SJCRH30 (cell line): ENCODE results near the gene DYNC1LI1. TPM values are rescaled to one million over a fixed set of nuclear protein-coding genes. Genes with fewer than 3 reads are reported as not detected.

ENCODE experiments used
- DNase-seq, 2 experiments: peaks; one replicate each; pipeline ENCODE4 v3.0.0-alpha.2; 2015 to 2020
- H3K27ac ChIP-seq: fragments of 250-450 bp; sonication (Bioruptor Pico); 2 replicates; pipeline ENCODE4 v1.5.1; 2020; ENCODE audit warnings: mild to moderate bottlenecking, moderate library complexity
- H3K27me3 ChIP-seq: fragments of 250-450 bp; sonication (Bioruptor Pico); 2 replicates; pipeline ENCODE4 v1.5.1; 2020; ENCODE audit warnings: mild to moderate bottlenecking, moderate library complexity
- H3K36me3 ChIP-seq: fragments of 250-450 bp; sonication (Bioruptor Pico); 2 replicates; pipeline ENCODE4 v1.5.1; 2020; ENCODE audit warnings: mild to moderate bottlenecking, moderate library complexity
- H3K4me1 ChIP-seq: fragments of 250-450 bp; sonication (Bioruptor Pico); 2 replicates; pipeline ENCODE4 v1.5.1; 2020; ENCODE audit warnings: mild to moderate bottlenecking, moderate library complexity
- H3K4me3 ChIP-seq: fragments of 250-450 bp; sonication (Bioruptor Pico); 2 replicates; pipeline ENCODE4 v1.5.1; 2020; ENCODE audit warnings: mild to moderate bottlenecking, moderate library complexity
- H3K9me3 ChIP-seq: fragments of 250-450 bp; sonication (Bioruptor Pico); replicated peaks from 2 replicates; pipeline ENCODE4 v1.5.1; 2020; ENCODE audit warnings: mild to moderate bottlenecking, moderate library complexity
- total RNA-seq: library from RNA; depleted of rRNA; stranded (reverse); fragments of >200 nt; shearing (Covaris generic); gene quantifications from 2 replicates; pipeline ENCODE4 v1.2.3, GENCODE V29; 2014; rRNA removed

Gene DYNC1LI1
- total RNA-seq: 25.3 and 27.1 TPM in 2 replicates

GRCh38 chr3:32570421-32571191 is at the start of gene DYNC1LI1:
TSS of gene DYNC1LI1 (minus strand) at chr3:32570858. CDS start at chr3:32570770, 88 bp downstream.
- no peaks in the 10 kb centered on the region for H3K36me3 ChIP-seq
- H3K4me1 ChIP-seq: no peaks in the 10 kb centered on the region
- H3K27ac ChIP-seq: peak within 1 kb of the TSS; percentile 91
- DNase-seq: peak; percentile 90
- H3K9me3 ChIP-seq: no peaks in the 10 kb centered on the region
- peak within 1 kb of the TSS; percentile 99 for H3K4me3 ChIP-seq
- H3K27me3 ChIP-seq: no peaks in the 10 kb centered on the region

- DNase-seq: no peak
- no peaks in the 10 kb centered on the region for H3K36me3 ChIP-seq
- H3K27ac ChIP-seq: no peak overlapping the region
- H3K4me1 ChIP-seq: peaks cover 2% of the 10 kb centered on the region; the same call in 1 of the 2 replicates
- H3K9me3 ChIP-seq: no peaks in the 10 kb centered on the region
- H3K27me3 ChIP-seq: no peaks in the 10 kb centered on the region
- H3K4me3 ChIP-seq: no peak overlapping the region
Observed at GRCh38 chr3:32619395-32619794, 48.7 kb upstream of the DYNC1LI1 start.

- H3K9me3 ChIP-seq: no peaks in the 10 kb centered on the region
- H3K27me3 ChIP-seq: no peaks in the 10 kb centered on the region
- no peak overlapping the region for H3K4me3 ChIP-seq
- no peak for DNase-seq
- H3K4me1 ChIP-seq: peaks cover 2% of the 10 kb centered on the region; the same call in 1 of the 2 replicates
- no peaks in the 10 kb centered on the region for H3K36me3 ChIP-seq
- H3K27ac ChIP-seq: no peak overlapping the region
Observed at GRCh38 chr3:32616267-32616962, 45.8 kb upstream of the DYNC1LI1 start.

- DNase-seq: peak; percentile 14 to 55
- H3K36me3 ChIP-seq: no peaks in the 10 kb centered on the region
- no peak overlapping the region for H3K27ac ChIP-seq
- no peaks in the 10 kb centered on the region for H3K27me3 ChIP-seq
- no peak overlapping the region for H3K4me3 ChIP-seq
- H3K9me3 ChIP-seq: no peaks in the 10 kb centered on the region
- peaks cover 2% of the 10 kb centered on the region; the same call in 1 of the 2 replicates for H3K4me1 ChIP-seq
Observed at GRCh38 chr3:32614956-32615355, 44.3 kb upstream of the DYNC1LI1 start.

- no peaks in the 10 kb centered on the region for H3K36me3 ChIP-seq
- H3K27me3 ChIP-seq: no peaks in the 10 kb centered on the region
- no peaks in the 10 kb centered on the region for H3K9me3 ChIP-seq
- H3K4me3 ChIP-seq: no peak overlapping the region
- H3K27ac ChIP-seq: no peak overlapping the region
- H3K4me1 ChIP-seq: peaks cover 2% of the 10 kb centered on the region; the same call in 1 of the 2 replicates
- no peak for DNase-seq
Observed at GRCh38 chr3:32613183-32613582, 42.5 kb upstream of the DYNC1LI1 start.

- Histone ChIP-seq H3K27me3 (no peaks in the 10 kb centered on the region), H3K4me3 (no peak overlapping the region), H3K9me3 (no peaks in the 10 kb centered on the region), H3K27ac (no peak overlapping the region), H3K4me1 (peaks cover 2% of the 10 kb centered on the region; the same call in 1 of the 2 replicates), H3K36me3 (no peaks in the 10 kb centered on the region)
- DNase-seq: no peak
Observed at GRCh38 chr3:32612547-32612946, 41.9 kb upstream of the DYNC1LI1 start.

- Histone ChIP-seq H3K27me3 (no peaks in the 10 kb centered on the region), H3K4me3 (no peak overlapping the region), H3K36me3 (no peaks in the 10 kb centered on the region), H3K4me1 (no peaks in the 10 kb centered on the region), H3K9me3 (no peaks in the 10 kb centered on the region), H3K27ac (no peak overlapping the region)
- DNase-seq: no peak
Observed at GRCh38 chr3:32607522-32607921, 36.9 kb upstream of the DYNC1LI1 start.

- no peak overlapping the region for H3K4me3 ChIP-seq
- no peaks in the 10 kb centered on the region for H3K27me3 ChIP-seq
- no peak overlapping the region for H3K27ac ChIP-seq
- no peaks in the 10 kb centered on the region for H3K4me1 ChIP-seq
- no peak for DNase-seq
- H3K9me3 ChIP-seq: no peaks in the 10 kb centered on the region
- H3K36me3 ChIP-seq: no peaks in the 10 kb centered on the region
Observed at GRCh38 chr3:32606960-32607359, 36.3 kb upstream of the DYNC1LI1 start.

- no peak for DNase-seq
- Histone ChIP-seq H3K27ac (no peak overlapping the region), H3K4me3 (no peak overlapping the region), H3K36me3 (no peaks in the 10 kb centered on the region), H3K27me3 (no peaks in the 10 kb centered on the region), H3K4me1 (no peaks in the 10 kb centered on the region), H3K9me3 (no peaks in the 10 kb centered on the region)
Observed at GRCh38 chr3:32606277-32606676, 35.6 kb upstream of the DYNC1LI1 start.

GRCh38 chr3:32603064-32603463 is 32.4 kb upstream of the DYNC1LI1 start:
- Histone ChIP-seq H3K9me3 (no peaks in the 10 kb centered on the region), H3K27ac (no peak overlapping the region)

GRCh38 chr3:32602206-32602605 is 31.5 kb upstream of the DYNC1LI1 start:
- no peaks in the 10 kb centered on the region for H3K36me3 ChIP-seq
- no peak overlapping the region for H3K27ac ChIP-seq
- no peaks in the 10 kb centered on the region for H3K9me3 ChIP-seq
- no peaks in the 10 kb centered on the region for H3K27me3 ChIP-seq
- no peak for DNase-seq
- no peak overlapping the region for H3K4me3 ChIP-seq
- no peaks in the 10 kb centered on the region for H3K4me1 ChIP-seq

More at GRCh38 chr3:32603064-32603463, 32.4 kb upstream of the DYNC1LI1 start:
- no peak for DNase-seq
- H3K4me1 ChIP-seq: no peaks in the 10 kb centered on the region
- H3K4me3 ChIP-seq: no peak overlapping the region
- H3K36me3 ChIP-seq: no peaks in the 10 kb centered on the region
- no peaks in the 10 kb centered on the region for H3K27me3 ChIP-seq

- Histone ChIP-seq H3K9me3 (no peaks in the 10 kb centered on the region), H3K27ac (no peak overlapping the region), H3K4me1 (no peaks in the 10 kb centered on the region), H3K27me3 (no peaks in the 10 kb centered on the region), H3K4me3 (no peak overlapping the region), H3K36me3 (no peaks in the 10 kb centered on the region)
- no peak for DNase-seq
Observed at GRCh38 chr3:32601722-32602121, 31.1 kb upstream of the DYNC1LI1 start.

- no peaks in the 10 kb centered on the region for H3K36me3 ChIP-seq
- no peak for DNase-seq
Observed at GRCh38 chr3:32597656-32598055, 27.0 kb upstream of the DYNC1LI1 start.

GRCh38 chr3:32596909-32597369 is 26.3 kb upstream of the DYNC1LI1 start:
- no peaks in the 10 kb centered on the region for H3K36me3 ChIP-seq
- H3K4me3 ChIP-seq: no peak overlapping the region
- H3K27ac ChIP-seq: no peak overlapping the region
- no peaks in the 10 kb centered on the region for H3K9me3 ChIP-seq
- H3K4me1 ChIP-seq: no peaks in the 10 kb centered on the region
- no peaks in the 10 kb centered on the region for H3K27me3 ChIP-seq
- peak; percentile 9 to 34 for DNase-seq

More at GRCh38 chr3:32597656-32598055, 27.0 kb upstream of the DYNC1LI1 start:
- Histone ChIP-seq H3K27me3 (no peaks in the 10 kb centered on the region), H3K27ac (no peak overlapping the region), H3K9me3 (no peaks in the 10 kb centered on the region), H3K4me3 (no peak overlapping the region), H3K4me1 (no peaks in the 10 kb centered on the region)

- Histone ChIP-seq H3K36me3 (no peaks in the 10 kb centered on the region), H3K27ac (no peak overlapping the region), H3K27me3 (no peaks in the 10 kb centered on the region), H3K4me1 (no peaks in the 10 kb centered on the region), H3K9me3 (no peaks in the 10 kb centered on the region), H3K4me3 (no peak overlapping the region)
- no peak for DNase-seq
Observed at GRCh38 chr3:32596282-32596908, 25.7 kb upstream of the DYNC1LI1 start.
